Measurements from ENCODE around the gene JUNB. TPM values are rescaled to one million over a fixed set of nuclear protein-coding genes. Genes with fewer than 3 reads are reported as not detected.
A peak's percentile ranks its signal among the peaks of the same experiment; 100 is the strongest.

The JUNB gene
- total RNA-seq, 1 experiment from 2014 or later = 49.7 TPM

GRCh38 chr19:12778017-12778904 lies 13.0 kb upstream of the JUNB start:
- Histone ChIP-seq H3K36me3 (ENCODE audit: control insufficient read depth, insufficient read depth, low read length) (no peaks in the 10 kb centered on the region), H3K4me1 (ENCODE audit: control insufficient read depth, insufficient read depth, low read length) (peaks cover 16% of the 10 kb centered on the region), H3K9me3 (ENCODE audit: control insufficient read depth, insufficient read depth, low read depth, low read length) (no peaks in the 10 kb centered on the region), H3K4me3 (ENCODE audit: low read depth in 2 of 2, low read length in 2 of 2) (peak overlapping the region; percentile 53 to 81), H3K27ac (ENCODE audit: low read length) (peak overlapping the region; percentile 87), H3K27me3 (ENCODE audit: control insufficient read depth, insufficient read depth, low read length) (no peaks in the 10 kb centered on the region)
- no TSS peak for BruUV-seq (replicated peaks)
- intact Hi-C loops (cut with micrococcal nuclease; ENCODE audit: unreplicated experiment) = no loop called here
- in situ Hi-C loops (cut with HindIII; ENCODE audit: low pct_unique_long_range_greater_than_20kb, low sequenced_read_pairs) = no loop called here
- no peak for TF ChIP-seq POLR2AphosphoS5 (IDR thresholded peaks at IDR 0.05; ENCODE audit: low read depth, low read length)
- TF ChIP-seq REST (IDR thresholded peaks at IDR 0.05; ENCODE audit: insufficient read depth in 1 of 2, low read depth in 2 of 2, low read length in 1 of 2) = no peak
- no peak for TF ChIP-seq CTCF (IDR thresholded peaks at IDR 0.05)
- TF ChIP-seq TCF7L2 (IDR thresholded peaks at IDR 0.05; ENCODE audit: low read depth, low read length) = no peak
- TF ChIP-seq SIN3A (IDR thresholded peaks at IDR 0.05; ENCODE audit: borderline replicate concordance, insufficient read depth, low read depth, low read length) = 0 out of 2 replicates have a peak, but pooled peaks have one; percentile 9
- CTCF ChIA-PET = interaction anchor here (1.5 to 3.3 kb wide), 4 partner anchors 9 to 17 kb away, joined by 3 to 23 read pairs (median 4); partner anchors contain the start of gene JUNB
- ATAC-seq (peak; percentile 61), DNase-seq (ENCODE audit: low read depth, low spot score) (no peak)
- POLR2A ChIA-PET = interaction anchor here (0.5 to 2.7 kb wide), 3 partner anchors 11 to 141 kb away, joined by 3 to 16 read pairs (median 3); partner anchors contain the start of gene JUNB

- Histone ChIP-seq H3K4me3 (ENCODE audit: low read depth in 2 of 2, low read length in 2 of 2) (peak overlapping the region; percentile 53 to 81), H3K9me3 (ENCODE audit: control insufficient read depth, insufficient read depth, low read depth, low read length) (no peaks in the 10 kb centered on the region), H3K36me3 (ENCODE audit: control insufficient read depth, insufficient read depth, low read length) (no peaks in the 10 kb centered on the region), H3K4me1 (ENCODE audit: control insufficient read depth, insufficient read depth, low read length) (peaks cover 20% of the 10 kb centered on the region), H3K27ac (ENCODE audit: low read length) (peak overlapping the region; percentile 87), H3K27me3 (ENCODE audit: control insufficient read depth, insufficient read depth, low read length) (no peaks in the 10 kb centered on the region)
- ATAC-seq (no peak), DNase-seq (ENCODE audit: low read depth, low spot score) (no peak)
- in situ Hi-C loops (cut with HindIII; ENCODE audit: low pct_unique_long_range_greater_than_20kb, low sequenced_read_pairs) = no loop called here
- intact Hi-C loops (cut with micrococcal nuclease; ENCODE audit: unreplicated experiment) = no loop called here
- BruUV-seq (replicated peaks) = TSS peak; percentile 84
- TF ChIP-seq POLR2AphosphoS5 (IDR thresholded peaks at IDR 0.05; ENCODE audit: low read depth, low read length) (no peak), TCF7L2 (IDR thresholded peaks at IDR 0.05; ENCODE audit: low read depth, low read length) (no peak), SIN3A (IDR thresholded peaks at IDR 0.05; ENCODE audit: borderline replicate concordance, insufficient read depth, low read depth, low read length) (no peak), CTCF (IDR thresholded peaks at IDR 0.05) (no peak), REST (IDR thresholded peaks at IDR 0.05; ENCODE audit: insufficient read depth in 1 of 2, low read depth in 2 of 2, low read length in 1 of 2) (no peak)
- ChIA-PET POLR2A (interaction anchor here (0.5 to 2.7 kb wide), 3 partner anchors 11 to 141 kb away, joined by 3 to 16 read pairs (median 3); partner anchors contain the start of gene JUNB), CTCF (interaction anchor here (3.3 kb wide), 1 partner anchor 17 kb away, joined by 23 read pairs; no protein-coding TSS in a partner anchor)
Observed at GRCh38 chr19:12778905-12779161, 12.5 kb upstream of the JUNB start.
